GM20000 (cell line): ENCODE data around the gene TRMT2A.

Experiments used
- DNase-seq: peaks from one replicate; pipeline ENCODE4 v3.0.0; 2012; ENCODE audit warnings: low spot score
- TF ChIP-seq, protein P1 (sequence below): IDR thresholded peaks from 2 replicates; pipeline ENCODE4 v1.5.1; 2012; ENCODE audit warnings: mild to moderate bottlenecking, control low read depth; ENCODE audit errors: extremely low read depth, missing control alignments

The TRMT2A gene

GRCh38 chr22:20090730-20091240, 26.2 kb downstream of the TRMT2A start:
- DNase-seq = no peak
- TF ChIP-seq, protein P1, sequence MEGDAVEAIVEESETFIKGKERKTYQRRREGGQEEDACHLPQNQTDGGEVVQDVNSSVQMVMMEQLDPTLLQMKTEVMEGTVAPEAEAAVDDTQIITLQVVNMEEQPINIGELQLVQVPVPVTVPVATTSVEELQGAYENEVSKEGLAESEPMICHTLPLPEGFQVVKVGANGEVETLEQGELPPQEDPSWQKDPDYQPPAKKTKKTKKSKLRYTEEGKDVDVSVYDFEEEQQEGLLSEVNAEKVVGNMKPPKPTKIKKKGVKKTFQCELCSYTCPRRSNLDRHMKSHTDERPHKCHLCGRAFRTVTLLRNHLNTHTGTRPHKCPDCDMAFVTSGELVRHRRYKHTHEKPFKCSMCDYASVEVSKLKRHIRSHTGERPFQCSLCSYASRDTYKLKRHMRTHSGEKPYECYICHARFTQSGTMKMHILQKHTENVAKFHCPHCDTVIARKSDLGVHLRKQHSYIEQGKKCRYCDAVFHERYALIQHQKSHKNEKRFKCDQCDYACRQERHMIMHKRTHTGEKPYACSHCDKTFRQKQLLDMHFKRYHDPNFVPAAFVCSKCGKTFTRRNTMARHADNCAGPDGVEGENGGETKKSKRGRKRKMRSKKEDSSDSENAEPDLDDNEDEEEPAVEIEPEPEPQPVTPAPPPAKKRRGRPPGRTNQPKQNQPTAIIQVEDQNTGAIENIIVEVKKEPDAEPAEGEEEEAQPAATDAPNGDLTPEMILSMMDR = no peak

DNA sequence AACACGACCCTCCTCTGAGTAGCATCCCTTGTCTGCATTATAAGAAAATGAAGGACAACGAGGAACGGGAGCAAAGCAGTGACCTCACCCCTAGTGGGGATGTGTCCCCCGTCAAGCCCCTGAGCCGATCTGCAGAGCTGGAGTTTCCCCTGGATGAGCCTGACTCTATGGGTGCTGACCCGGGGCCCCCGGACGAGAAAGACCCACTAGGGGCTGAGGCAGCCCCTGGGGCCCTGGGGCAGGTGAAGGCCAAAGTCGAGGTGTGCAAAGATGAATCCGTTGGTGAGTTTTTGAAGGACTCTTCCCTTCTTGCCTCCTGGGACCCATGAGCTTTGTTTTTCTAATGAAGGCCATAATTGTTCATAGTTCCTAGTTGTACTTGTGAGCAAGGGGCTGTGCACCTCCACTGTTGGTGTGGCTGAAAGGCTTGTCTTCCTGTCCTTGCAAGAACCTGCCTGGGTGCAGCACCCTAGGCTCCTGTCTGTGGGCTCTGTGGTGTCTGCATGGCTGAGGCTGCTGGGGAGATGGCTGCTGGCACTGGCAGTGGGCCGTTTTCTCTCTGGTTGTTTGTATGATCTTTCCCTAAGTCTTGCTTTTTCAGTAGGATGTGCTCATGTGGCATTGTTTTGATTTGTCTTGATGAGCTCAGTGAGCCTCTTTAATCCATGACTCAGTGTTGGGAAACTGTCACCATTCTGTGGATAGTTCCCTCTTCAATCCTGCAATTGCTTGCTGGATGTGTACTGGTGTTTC, 26.9 kb downstream of the TRMT2A start:
- DNase-seq = no peak
- TF ChIP-seq, protein P1 = no peak

- TF ChIP-seq, protein P1 = no peak
- no peak for DNase-seq
These were observed 27.6 kb downstream of the TRMT2A start for GRCh38 chr22:20089226-20089976.

GRCh38 chr22:20088263-20088648, 28.8 kb downstream of the TRMT2A start:
- TF ChIP-seq, protein P1 = no peak

DNA sequence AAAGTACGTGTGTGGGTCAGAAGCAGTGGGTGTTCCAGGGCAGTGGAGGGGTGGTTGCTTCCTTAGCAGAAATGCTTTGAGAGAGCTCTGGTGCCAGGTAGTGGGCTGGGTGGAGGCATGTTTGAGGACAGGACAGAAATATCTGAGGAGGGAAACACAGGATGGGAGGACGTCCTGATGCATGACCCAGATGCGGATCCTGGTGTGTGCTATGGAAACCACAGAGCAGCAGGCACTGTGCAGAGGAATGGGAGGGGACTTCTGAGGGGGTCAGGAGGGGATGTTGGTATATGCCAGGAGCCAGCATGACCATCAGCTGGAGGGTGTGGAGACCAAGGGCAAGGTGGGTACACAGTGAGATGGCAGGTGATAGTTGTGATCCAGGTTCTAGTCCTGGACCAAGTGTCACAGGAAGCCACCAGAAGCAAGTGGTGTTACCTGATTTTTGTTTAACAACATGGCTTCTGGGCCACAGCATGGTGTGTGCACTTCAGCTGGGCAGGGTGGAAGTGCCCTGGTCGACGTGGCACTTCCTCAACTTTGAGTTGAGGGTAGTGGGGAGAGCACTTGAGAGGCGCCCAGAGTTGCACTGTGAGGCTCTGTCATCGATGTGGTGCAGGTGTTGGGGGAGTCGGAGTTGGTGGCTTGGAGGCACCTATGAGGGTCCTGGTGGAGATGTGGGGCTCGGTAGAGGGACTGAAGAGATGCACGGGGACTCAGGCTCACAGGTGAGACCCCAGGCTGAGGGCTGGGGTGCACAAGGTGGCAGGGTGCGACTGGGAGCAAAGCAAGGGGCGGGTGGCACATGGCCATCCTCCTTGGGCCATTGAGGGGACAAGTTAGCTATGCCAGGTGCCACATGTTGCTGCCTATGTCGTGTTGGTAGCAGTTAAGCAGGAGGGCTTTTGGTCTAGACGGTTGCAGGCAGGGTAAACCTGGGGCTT, 29.4 kb downstream of the TRMT2A start:
- TF ChIP-seq, protein P1 = no peak
- no peak for DNase-seq

More at GRCh38 chr22:20088263-20088648, 28.8 kb downstream of the TRMT2A start:
- no peak for DNase-seq

DNA sequence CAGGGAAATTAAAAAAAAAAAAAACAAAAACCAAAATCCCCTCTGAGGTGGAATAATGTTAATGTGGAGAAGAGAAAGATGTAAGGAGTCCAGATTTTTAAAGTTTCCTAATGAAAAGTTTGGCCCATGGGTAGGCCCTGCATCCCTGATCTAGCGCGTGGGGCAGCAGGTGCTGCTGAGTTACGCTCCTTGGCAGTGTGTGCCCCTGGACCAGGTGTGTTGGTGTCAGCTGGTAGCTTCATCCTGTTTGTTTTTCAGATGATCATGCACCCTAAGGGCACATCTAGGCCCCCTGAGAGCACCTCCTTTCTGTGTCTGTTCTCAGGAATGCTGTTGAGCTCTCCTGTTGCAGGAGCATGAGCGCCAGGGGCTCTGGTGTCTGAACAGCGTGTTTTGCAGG, 30.3 kb downstream of the TRMT2A start:
- no peak for DNase-seq
- TF ChIP-seq, protein P1 = no peak
